LoVo (cell line): Measurements from ENCODE around the gene GRIA3.
"Not testable (repeated sequence)": the region's sequence is repeated elsewhere in the genome, so short reads cannot be mapped to it uniquely, and the experiment has no call there.

Experiments
- DNase-seq: peaks from one replicate; pipeline ENCODE4 v3.0.0-alpha.2; 2016; ENCODE audit warnings: low spot score

GRIA3 gene

DNA sequence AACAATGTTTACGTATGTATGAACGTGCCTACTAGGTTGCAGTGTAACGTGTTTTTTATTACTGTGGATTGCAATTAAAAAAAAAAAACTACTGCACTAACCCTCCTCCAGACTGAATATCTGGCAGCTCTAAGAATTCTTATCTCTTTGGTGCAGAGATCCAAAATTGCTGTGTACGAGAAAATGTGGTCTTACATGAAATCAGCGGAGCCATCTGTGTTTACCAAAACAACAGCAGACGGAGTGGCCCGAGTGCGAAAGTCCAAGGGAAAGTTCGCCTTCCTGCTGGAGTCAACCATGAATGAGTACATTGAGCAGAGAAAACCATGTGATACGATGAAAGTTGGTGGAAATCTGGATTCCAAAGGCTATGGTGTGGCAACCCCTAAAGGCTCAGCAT, 280.6 kb downstream of the GRIA3 start:
- DNase-seq = no peak

DNA sequence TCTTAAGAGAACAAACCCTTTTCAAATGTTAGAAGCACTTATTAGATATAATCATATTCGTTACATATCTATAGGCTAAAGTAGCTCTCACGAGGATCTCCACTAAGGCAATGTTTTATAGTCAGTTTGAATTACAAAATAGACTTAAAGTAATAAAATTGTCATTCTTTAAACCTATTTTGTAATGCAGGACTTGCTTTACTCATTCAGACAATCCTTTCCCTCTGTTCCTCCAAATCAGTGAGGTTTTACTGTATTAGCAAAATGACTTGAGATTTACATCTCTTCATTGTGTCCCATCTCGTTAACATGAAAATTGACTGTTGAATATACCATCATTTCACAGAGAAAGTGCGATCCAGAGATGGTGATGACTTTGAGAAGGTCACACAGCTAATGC, 284.4 kb downstream of the GRIA3 start:
- DNase-seq = no peak

DNA sequence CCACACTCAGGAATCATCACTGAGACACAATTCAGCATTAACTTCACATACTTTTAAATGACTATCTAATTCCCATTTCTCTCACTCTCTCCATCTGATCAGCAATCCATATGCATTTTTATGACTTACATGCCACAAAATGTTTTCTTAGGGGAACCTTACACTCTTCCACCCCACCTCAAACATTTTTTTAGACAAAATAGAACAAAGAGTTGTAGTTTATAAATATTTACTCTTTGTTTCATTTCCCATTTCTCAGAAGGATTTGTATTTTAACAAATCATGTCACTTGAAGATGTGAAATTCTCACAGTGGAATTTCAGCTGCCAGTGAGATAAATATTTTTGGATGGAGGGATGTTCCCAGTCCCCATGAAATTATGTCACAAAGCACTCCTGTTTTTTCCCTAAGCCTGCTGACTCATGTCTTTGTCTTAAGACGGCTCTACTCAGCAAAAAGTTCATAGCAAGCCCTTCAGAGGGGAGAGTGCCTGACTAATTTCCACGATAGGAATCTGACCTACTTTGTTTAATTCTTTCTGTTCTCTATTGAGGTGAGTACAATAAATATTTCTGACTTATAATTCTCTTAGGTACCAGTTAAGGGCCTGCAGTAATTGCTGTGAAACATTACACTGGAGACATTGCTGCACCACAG, 291.1 kb downstream of the GRIA3 start:
- DNase-seq = no peak

DNA sequence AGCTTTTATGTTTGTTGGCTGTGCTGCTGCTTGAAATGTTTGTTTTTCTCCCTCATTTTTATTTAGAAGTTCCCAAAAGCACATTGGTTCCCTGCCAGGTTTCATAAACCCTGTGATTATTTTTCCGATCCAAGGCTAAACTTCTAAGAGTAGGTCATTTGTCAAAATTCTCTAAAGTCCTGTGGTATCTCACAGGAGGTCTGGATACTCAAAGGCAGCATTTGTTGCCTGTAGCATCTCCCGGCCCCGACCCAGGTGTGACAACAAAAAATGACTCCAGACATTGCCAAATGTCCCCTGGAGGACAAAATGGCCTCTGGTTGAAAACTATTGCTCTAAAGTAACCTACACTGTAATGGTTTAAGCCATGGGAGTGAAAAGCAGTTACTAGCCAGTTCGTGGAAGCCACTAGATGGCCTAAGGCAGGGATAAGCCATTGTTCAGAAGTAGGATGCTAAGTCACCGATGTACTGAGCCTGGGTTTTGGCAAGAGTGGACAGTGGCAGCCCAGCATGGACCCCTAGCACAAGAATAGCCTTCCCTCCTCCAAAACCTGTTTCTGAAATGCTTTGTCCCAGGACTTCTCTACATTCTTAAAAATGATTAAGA, 292.6 kb downstream of the GRIA3 start:
- no peak for DNase-seq

DNA sequence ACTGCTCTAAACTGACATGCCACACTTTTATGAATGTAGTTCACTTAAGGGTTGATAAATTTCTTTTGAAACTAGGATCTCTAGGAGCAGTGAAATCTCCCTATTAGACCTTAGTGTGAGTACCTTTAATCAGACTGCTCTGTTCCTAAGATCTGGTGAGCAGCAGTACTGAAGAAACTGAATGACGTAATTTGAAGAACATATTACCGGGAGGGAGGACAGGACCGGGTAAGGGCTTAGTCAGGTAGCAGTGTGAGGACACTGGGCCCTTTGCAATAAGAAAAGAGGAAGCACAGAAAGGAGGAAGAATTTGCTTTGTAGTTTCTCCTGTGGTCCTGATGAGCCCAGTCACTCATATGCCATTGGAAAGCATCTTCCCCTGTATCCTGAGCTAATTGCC, 293.6 kb downstream of the GRIA3 start:
- no peak for DNase-seq

DNA sequence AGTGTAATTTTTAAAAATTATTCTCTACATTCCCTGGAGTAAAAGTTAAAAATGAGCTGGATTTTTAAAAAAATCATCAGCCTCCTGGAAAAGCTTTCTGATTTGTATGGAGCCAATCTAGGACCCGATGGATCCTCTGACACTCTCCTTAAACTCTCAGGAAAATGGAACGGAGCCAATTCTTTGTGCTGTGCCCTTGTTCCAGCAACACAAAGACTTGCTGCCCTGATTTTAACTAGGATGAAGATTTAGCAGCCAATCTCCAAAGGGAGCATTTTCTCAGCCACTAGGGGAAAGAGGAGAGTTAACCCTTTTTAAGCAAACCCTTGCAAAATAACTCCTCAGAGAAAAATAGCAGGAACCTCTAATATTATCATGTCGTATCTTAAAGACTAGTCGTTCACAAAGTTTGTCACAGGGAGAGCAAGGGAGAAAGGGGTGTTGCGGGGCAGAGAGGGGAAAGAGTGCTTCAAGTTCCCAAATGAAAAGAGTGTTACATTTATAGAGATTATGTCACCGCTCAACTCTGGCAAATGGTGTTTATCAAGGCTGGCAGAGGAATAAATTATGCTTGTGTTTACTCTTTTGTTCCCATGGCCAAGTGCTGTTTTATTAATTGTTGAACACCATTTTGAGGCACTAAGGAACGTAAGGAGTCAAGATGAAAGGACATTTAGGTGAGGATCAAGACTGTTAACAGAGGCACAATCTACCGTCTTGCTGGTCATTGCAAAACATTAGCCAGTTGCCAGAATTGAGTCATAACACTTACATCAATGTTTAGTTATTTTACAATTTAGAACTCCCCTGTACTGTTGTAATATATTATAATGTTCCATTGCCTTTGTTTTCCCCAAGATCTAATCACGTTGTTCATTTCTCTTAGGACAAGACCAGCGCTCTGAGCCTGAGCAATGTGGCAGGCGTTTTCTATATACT, 298.1 kb downstream of the GRIA3 start:
- DNase-seq = no peak

DNA sequence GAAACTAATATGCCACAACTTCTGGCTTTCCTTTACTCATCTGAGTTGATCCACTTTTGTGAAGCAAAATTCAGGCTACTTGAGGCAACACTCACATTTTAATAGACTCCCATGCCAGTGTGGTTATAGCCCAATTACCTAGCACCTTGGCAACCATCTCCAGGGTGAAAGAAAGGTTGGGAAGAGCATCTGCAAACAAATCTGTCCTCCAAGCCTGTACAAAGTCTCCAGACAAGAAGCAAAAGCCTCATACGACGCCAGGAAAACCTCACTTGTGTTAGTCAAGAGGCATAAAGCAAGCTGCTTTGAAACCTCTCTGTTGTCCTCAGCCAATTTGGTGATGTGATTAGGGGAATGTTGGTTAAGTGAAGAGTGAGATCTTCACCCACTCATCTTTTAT, 302.2 kb downstream of the GRIA3 start:
- DNase-seq = no peak

DNA sequence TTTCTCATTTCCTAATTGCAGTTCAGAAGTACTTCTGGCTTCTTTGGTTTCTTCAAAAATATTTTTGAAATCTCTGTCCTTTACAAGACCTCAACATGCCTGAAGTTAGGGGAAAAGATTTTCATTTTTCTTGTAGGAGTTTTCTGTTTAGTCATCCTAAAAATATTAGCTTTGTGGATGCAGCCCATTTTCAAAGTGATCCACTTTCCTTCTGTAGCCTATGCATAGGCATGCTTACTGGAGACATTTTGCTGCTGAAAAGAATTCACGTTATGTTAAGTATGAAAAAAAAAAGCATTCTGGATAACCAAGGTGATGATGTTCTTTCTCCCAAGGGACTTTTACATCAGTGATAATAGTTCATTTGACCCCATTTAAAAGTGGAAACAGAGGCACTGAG, 303.2 kb downstream of the GRIA3 start:
- DNase-seq = no peak

DNA sequence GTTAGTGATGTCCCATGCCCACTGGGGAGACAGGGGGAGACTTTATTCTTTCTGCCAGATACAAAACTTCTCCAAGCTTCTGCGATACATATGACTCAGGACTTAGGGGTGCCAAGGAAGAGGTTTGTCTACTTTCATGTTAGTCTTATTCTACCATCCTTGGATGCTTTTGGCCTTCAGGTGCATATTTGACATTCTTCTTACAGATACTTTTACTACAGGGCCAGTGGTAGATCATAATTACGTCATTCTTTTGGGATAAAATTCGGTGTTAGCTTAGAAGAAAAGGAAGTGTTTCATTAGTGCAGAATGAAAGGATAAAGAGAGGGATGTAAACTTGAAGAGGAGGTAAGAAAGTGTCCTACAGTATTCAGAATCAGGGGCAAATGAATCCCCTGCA, 303.6 kb downstream of the GRIA3 start:
- DNase-seq = no peak

DNA sequence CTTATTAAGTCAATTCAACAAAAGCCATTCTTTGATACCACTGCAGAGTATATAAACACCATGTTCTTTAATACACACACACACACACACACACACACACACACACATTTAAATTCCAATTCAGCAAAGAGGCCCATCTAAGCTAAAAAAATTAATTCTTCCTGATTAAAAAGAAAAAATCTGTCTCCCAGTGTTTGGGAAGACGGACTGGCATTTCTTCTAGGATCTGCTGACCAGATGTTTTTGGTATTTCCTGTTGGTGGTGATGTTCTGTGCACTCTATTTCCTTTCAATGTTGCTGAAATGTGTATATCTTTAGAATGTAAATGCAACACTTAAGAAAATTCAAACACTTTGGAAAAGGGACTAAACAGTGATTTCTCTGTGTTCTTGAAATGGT, 304.9 kb downstream of the GRIA3 start:
- DNase-seq = no peak

DNA sequence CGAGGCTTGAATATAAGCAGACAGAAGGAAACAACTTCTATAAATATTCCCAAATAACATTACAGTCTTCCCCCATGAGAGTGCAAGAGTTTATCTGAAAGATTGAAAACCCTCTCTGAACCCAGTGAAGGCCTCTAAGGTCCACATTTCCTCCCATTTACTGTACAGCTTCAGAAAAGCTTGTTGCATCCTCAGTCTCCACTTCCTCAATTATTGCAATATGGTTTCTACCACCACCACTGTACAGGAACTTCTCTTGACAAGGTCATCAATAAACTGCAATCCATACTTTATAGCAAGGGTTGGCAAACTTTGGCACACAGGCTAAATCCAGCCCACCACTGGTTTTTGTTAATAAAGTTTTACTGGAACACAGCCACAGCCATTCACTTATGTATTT, 309.8 kb downstream of the GRIA3 start:
- no peak for DNase-seq

DNA sequence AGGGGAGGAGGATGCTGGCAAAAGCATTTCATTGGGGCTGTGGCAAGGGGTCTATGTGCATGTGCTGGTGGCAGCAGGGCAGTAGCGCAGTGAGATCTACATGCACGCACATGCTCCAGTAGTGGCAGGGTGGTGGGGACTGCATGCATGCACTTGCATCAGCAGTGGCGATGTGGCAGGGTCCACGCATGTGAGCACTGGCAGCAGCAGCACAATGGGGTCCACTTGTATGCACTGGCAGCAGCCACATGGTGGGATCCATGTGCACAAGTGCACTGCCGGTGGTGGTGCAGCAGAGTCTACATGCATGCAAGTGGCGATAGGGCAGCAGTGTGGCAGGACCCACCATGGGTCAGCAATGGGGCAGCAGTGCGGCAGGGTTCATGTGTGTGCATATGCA, 315.7 kb downstream of the GRIA3 start:
- DNase-seq = no peak

DNA sequence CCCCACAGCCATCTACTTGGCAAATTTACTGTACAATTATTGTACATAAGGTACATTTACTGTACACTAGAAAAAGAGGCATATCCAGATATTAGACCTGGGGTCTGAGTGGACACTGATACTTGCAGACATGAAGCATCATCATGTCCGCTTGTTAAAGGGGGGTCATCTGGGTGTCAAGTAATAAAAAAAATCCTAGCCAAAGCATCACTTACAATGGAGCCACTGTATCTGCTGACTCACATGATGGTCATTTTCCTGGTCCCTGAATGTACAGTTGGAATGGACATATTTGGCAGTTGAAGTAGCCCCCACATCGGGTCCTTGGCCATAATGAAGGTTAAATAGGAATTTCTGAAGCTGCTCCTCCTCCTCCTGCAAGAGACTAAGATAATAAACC, 320.0 kb downstream of the GRIA3 start:
- no peak for DNase-seq

DNA sequence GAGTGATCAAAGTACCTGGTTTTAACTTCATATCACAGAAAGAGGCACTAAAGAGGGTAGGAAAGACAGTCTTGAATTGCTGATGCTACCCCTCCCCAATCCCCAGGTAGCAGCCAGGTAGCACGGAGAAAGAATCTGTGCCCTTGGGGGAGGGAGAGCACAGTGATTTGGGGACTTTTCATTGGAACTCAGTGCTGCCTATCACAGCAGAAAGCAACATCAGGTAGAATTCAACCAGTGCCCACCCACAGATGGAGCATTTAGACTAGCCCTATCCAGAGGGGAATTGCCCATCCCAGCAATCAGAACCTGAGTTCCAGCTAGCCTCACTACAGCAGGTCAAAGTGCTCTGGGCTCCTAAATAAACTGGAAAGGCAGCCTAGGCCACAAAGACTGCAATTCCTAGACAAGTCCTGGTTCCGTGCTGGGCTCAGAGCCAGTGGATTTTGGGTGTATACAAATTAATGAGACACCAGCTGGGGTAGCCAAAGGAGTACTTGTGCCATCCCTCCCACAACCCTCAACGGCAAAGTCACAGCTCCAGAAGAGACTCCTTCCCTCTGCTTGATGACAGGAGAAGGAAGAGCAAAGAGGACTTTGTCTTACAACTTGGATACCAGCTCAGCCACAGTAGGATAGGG, 320.7 kb downstream of the GRIA3 start:
- no peak for DNase-seq

DNA sequence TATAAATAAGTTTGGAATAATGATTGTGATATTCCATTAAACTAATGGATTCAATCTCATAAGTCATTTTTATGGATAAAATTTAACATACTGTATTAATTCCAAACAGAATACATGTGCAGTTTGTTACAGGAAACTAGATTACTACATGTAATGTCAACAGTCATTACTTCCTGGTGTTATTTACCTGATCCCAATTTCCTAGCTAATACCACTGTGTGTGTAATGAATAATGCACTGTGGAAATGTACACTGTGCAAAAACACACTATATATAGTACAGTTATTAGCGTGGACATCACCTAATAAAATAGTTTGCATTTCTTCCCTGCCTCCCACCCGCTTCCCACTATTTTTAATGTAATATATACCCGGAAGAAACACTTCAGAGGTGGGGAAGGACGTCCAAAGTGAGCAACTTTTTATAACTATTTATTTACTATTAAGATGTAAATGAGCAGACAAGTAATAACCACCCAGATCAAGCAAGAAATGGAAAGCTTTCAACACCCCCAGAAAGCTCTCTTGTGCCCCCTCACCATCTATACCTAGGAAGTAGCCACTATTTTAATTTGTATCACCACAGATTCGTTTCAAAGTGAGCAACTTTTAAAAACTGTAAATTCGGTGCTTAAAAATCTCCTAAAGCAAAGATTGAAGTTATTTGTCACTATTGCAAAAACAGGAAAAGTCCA, 329.7 kb downstream of the GRIA3 start:
- DNase-seq = no peak

DNA sequence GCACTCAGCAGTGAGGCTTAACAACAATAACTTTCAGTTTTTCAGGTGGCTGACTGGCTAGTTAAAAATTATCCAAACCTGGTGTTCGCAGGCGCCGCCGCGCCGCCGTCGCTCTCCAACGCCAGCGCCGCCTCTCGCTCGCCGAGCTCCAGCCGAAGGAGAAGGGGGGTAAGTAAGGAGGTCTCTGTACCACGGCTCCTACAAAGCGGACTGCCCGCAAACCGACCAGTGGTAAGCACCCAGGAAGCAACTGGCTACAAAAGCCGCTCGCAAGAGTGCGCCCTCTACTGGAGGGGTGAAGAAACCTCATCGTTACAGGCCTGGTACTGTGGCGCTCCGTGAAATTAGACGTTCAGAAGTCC, 330.2 kb downstream of the GRIA3 start:
- DNase-seq = not testable (repeated sequence)

DNA sequence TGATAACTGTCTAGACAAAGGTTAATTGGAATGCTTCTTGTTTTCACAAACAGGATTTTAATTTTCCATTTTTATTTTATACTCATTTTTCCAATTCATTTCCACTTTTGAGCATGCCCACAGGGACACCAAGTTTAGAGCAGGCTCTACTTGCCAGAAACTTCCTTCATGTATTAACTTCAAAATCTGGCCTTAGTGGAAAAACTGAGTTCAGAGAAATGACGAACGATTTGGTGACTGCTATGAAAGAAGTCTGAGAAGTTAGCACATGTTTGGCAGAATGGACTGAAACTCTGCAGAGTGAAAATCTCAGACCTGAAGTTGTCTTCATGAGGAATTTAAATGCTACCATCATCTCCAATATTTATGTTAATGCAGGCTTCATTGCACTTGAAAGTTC, 334.7 kb downstream of the GRIA3 start:
- no peak for DNase-seq

DNA sequence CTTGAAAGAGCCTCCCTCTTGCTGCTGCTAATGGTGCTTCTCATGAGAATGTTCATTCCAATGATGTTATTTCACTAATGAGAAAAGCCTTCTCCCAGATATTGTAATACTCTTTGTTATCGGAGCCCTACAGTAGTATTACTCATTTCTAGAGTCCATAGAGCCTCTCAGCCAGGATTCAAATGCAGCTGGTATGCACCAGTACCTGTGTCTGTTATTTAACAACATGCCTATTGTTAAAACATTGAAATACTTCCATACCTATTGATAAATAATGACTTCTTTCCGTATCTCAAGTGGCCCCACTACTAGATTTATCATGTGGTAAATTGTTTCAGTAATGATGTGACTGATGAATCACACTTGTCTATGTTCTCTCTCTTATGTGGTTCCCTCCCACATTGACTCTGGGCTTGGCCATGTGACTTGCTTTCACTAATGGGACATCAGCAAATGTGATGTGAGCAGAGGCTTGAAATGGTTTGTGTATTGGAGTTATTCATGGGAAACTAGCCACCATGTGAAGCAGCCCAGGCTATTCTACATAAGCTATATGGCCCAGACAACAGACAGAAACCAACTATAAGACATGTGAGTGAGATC, 341.1 kb downstream of the GRIA3 start:
- no peak for DNase-seq

DNA sequence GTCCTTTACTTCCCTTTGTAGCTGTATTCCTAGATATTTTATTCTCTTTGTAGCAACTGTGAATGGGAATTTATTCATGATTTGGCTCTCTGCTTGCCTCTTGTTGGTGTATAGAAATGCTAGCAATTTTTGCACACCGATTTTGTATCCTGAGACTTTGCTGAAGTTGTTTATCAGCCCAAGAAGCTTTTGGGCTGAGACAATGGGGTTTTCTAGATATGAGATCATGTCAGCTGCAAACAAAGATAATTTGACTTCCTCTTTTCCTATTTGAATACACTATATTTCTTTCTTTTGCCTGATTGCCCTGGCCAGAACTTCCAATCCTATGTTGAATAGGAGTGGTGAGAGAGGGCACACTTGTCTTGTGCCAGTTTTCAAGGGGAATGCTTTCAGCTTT, 346.6 kb downstream of the GRIA3 start:
- not testable (repeated sequence) for DNase-seq
